Activated T-helper 2 cell treated with anti-CD3 and anti-CD28 coated beads, Interferon-gamma antibody, Interleukin-2, Interleukin-4, amounts not matched to agents 10 μg/mL and 5 μg/mL and 100 μg/mL, durations not matched to agents 14 hours and 24 hours and 36 hours (primary cell): ENCODE results near the gene CAMTA1. TPM values are rescaled to one million over a fixed set of nuclear protein-coding genes. Genes with fewer than 3 reads are reported as not detected.

Experiments used
- DNase-seq: peaks from one replicate; pipeline ENCODE4 v3.0.0; 2021; ENCODE audit warnings: low spot score
- H3K27ac Mint-ChIP-seq: one replicate; pipeline ENCODE4 v1.8.0; 2021; ENCODE audit warnings: mixed read lengths
- H3K27me3 Mint-ChIP-seq: one replicate; pipeline ENCODE4 v1.8.0; 2021; ENCODE audit warnings: low read depth, mixed read lengths
- H3K36me3 Mint-ChIP-seq: one replicate; pipeline ENCODE4 v1.8.0; 2021; ENCODE audit warnings: low read depth, mixed read lengths
- H3K4me1 Mint-ChIP-seq: one replicate; pipeline ENCODE4 v1.8.0; 2021; ENCODE audit warnings: low read depth, mixed read lengths
- H3K4me3 Mint-ChIP-seq: one replicate; pipeline ENCODE4 v1.8.0; 2021; ENCODE audit warnings: low read depth, mild to moderate bottlenecking, moderate library complexity, mixed read lengths
- H3K9me3 Mint-ChIP-seq: one replicate; pipeline ENCODE4 v1.8.0; 2021; ENCODE audit warnings: mixed read lengths
- intact Hi-C: fragments of 100-400 bp; cut with micrococcal nuclease; formaldehyde crosslinking; loops from one replicate; pipeline ENCODE4 v1.15.1; 2023
- total RNA-seq: library from RNA; stranded (reverse); gene quantifications from 2 replicates; pipeline ENCODE4 v1.2.3, GENCODE V29; 2022

The CAMTA1 gene
- total RNA-seq, 1 donor from 2014 or later: 62.9 TPM

DNA sequence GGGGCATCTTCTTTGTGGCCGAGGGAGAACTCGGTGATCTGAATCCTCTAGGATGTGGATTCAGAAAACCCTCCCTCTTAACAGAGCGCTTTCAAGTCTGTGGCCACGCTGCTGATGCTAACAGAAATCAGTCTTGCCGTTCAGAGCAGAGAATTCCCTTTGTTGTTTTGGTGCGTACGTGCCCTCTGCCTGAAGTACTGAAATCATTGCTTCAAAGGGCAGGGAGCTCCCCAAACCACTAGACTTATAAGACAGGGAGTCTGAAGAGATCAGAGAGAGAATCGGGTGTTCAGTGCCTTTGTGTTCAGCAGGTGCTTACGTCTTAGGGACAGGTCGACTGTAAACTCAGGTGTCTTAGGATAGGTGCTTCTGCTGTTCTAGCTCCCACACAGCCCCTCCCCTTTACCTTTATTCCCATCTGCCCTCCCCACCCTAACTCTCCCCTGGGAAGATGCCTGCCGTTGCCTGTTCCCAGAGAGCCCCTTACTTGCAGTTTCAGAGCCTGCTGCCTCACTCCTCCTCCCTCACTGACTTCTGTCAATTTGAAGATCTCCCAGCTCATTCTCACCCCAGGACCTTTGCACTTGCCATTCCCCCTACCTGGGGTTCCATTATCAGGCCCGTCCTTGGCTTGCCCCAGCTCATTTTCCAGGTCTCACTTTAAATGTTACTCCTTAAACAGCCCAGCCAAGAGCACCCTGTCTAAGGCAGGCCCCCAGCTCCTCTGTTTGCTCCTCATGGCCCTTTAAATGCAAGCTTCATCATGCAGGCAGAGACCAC, 143.0 kb downstream of the CAMTA1 start:
- Mint-ChIP-seq H3K27me3 (peaks cover 3% of the 10 kb centered on the region), H3K4me1 (no peaks in the 10 kb centered on the region), H3K9me3 (no peaks in the 10 kb centered on the region), H3K27ac (no peak overlapping the region), H3K36me3 (no peaks in the 10 kb centered on the region), H3K4me3 (no peak overlapping the region)
- intact Hi-C loops: no loop called here
- DNase-seq: no peak

DNA sequence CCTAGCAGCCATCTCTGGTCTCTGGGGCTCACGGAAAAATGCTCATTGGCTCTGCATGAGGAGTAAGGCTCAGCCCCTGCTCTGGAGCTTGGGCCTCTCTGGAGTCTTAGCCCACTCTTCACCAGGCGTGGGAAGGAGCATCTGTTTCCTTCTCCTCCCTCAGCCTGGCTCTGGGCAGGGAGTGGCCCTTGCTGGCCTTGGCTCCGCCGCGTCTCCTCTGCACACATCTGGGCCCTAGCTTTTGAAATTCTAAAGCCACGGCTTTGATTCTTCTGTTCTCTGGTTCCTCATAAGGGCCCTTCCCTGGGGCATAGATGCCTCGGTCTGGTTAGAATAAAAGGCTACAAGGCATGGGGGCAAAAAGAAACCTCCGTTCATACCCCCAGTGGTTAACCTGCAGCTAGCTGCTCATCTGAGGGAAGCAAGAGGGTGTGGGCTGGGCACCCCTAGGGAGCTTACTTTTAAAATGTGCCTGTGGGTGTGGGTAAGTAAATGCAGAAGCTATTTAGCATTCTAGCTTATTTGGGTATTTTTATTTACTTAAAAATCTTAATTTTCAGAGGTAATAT, 145.6 kb downstream of the CAMTA1 start:
- DNase-seq: no peak
- intact Hi-C loops: no loop called here
- H3K9me3 Mint-ChIP-seq: no peaks in the 10 kb centered on the region

DNA sequence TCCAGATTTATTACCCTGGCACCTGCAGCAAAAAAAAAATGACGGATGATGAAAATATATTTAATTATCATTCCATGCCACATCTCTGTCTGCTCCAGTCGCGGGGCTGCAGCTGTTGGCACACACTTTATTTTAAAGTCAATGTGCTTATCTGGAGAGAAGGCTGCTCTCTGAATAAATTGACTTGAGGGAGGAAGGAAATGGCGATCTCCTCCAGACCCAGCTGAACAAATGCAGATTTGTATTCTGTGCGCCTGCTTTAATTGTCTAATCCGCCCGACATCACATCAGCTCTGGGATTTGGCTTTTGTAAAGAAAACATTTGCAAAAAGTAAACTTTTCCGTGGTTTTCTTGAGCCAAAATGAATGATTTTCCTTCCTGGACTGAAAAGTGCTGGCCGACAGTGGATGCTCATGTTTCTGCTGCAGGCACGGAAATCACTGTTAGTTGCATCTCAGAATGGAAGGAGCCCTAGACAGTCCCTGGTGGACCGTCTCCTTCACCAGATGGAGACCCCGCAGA, 150.2 kb downstream of the CAMTA1 start:
- Mint-ChIP-seq H3K27ac (no peak overlapping the region), H3K4me1 (no peaks in the 10 kb centered on the region), H3K4me3 (no peak overlapping the region), H3K27me3 (peaks cover 3% of the 10 kb centered on the region), H3K9me3 (no peaks in the 10 kb centered on the region), H3K36me3 (no peaks in the 10 kb centered on the region)
- DNase-seq: no peak
- intact Hi-C loops: no loop called here

More for the DNA sequence above, 145.6 kb downstream of the CAMTA1 start:
- no peak overlapping the region for H3K4me3 Mint-ChIP-seq
- H3K36me3 Mint-ChIP-seq: no peaks in the 10 kb centered on the region
- no peak overlapping the region for H3K27ac Mint-ChIP-seq
- H3K27me3 Mint-ChIP-seq: peaks cover 6% of the 10 kb centered on the region
- no peaks in the 10 kb centered on the region for H3K4me1 Mint-ChIP-seq

- intact Hi-C loops: no loop called here
- no peaks in the 10 kb centered on the region for H3K9me3 Mint-ChIP-seq
- no peak overlapping the region for H3K27ac Mint-ChIP-seq
- H3K27me3 Mint-ChIP-seq: peaks cover 3% of the 10 kb centered on the region
- no peak for DNase-seq
- no peaks in the 10 kb centered on the region for H3K36me3 Mint-ChIP-seq
- H3K4me1 Mint-ChIP-seq: no peaks in the 10 kb centered on the region
- H3K4me3 Mint-ChIP-seq: no peak overlapping the region
Measured at GRCh38 chr1:6935911-6936690, 150.8 kb downstream of the CAMTA1 start.

DNA sequence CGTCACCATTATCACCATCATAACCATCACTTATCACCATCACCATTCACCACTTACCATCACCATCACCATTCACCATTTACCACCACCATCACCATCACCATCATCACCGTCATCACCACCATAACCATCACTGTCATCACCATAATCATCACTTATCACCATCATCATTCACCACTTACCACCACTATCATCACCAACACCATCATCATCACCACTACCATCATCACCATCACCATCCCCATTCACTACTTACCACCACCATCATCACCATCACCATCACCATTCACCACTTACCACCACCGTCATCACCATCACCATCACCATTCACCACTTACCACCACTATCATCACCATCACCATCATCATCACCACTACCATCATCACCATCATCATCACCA, 151.8 kb downstream of the CAMTA1 start:
- Mint-ChIP-seq H3K36me3 (no peaks in the 10 kb centered on the region), H3K4me3 (no peak overlapping the region), H3K27me3 (peaks cover 3% of the 10 kb centered on the region), H3K27ac (no peak overlapping the region), H3K4me1 (no peaks in the 10 kb centered on the region), H3K9me3 (no peaks in the 10 kb centered on the region)
- no peak for DNase-seq
- intact Hi-C loops: no loop called here

DNA sequence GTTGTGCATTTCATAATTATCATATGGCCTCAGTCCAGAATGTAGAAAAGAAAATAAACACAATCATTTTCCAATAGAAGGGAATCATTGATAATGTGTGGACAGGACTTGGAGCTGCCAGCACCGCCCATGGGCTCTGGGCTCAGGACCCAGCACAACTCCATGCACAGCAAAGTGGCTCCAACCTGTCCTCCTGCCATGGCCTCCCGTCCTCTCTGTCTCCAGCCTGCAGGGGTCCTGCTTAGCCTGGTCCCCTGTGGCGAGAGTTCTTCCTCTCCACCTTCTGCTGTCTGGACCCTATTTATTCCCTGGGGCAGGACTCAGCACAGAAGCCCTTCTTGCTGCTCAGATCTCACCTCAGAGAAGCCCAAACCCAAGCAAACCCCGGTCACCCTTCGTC, 154.1 kb downstream of the CAMTA1 start:
- intact Hi-C loops: no loop called here
- no peaks in the 10 kb centered on the region for H3K27me3 Mint-ChIP-seq

DNA sequence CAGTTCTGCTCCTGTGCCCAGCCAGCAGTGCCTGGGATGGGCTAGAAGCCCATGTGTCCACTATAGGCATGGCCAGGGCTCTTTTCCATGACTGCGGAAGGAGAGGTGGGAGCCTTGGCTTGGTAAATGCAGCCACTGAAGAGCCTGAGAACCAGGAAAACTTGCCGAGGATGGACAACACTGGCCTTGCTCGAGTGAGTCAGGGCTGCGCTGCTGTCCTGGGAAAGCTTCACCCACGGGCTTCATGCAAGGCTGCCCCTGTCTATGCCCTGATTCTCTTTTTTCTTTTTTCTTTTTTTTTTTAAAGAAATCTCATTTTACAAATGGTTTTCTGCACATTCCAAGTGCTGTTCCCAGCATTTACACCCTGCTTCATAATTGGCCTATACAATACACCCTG, 156.5 kb downstream of the CAMTA1 start:
- H3K27me3 Mint-ChIP-seq: peaks cover 4% of the 10 kb centered on the region
- H3K9me3 Mint-ChIP-seq: no peaks in the 10 kb centered on the region
- intact Hi-C loops: no loop called here
- DNase-seq: no peak
- no peaks in the 10 kb centered on the region for H3K4me1 Mint-ChIP-seq
- no peaks in the 10 kb centered on the region for H3K36me3 Mint-ChIP-seq
- H3K4me3 Mint-ChIP-seq: no peak overlapping the region
- H3K27ac Mint-ChIP-seq: no peak overlapping the region

More for the DNA sequence above, 154.1 kb downstream of the CAMTA1 start:
- H3K4me1 Mint-ChIP-seq: no peaks in the 10 kb centered on the region
- DNase-seq: no peak
- H3K36me3 Mint-ChIP-seq: no peaks in the 10 kb centered on the region
- H3K9me3 Mint-ChIP-seq: no peaks in the 10 kb centered on the region
- no peak overlapping the region for H3K4me3 Mint-ChIP-seq
- H3K27ac Mint-ChIP-seq: no peak overlapping the region

GRCh38 chr1:6942990-6943389, 157.7 kb downstream of the CAMTA1 start:
- no peak overlapping the region for H3K27ac Mint-ChIP-seq
- no peak for DNase-seq
- H3K4me1 Mint-ChIP-seq: no peaks in the 10 kb centered on the region
- H3K27me3 Mint-ChIP-seq: peaks cover 4% of the 10 kb centered on the region
- H3K4me3 Mint-ChIP-seq: no peak overlapping the region
- intact Hi-C loops: no loop called here
- no peaks in the 10 kb centered on the region for H3K36me3 Mint-ChIP-seq
- no peaks in the 10 kb centered on the region for H3K9me3 Mint-ChIP-seq

DNA sequence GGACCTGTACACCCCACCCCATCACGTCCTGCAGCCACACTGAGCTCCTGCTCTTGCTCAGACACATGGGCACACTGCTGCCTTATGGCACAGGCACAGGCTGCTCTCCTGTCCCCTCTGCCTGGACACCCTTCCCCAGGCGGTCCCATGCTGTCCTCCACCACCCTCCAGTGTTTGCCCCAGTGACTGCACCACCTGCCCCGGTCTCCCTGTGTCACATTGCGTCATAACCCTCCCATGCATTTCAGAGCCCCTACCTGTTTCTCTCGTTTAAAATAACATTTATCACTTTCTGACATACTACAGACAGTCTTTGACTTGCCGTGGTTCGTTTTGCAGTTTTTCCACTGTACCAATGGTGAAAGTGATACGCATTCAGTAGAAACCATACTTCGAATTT, 159.2 kb downstream of the CAMTA1 start:
- intact Hi-C loops: no loop called here
- no peaks in the 10 kb centered on the region for H3K9me3 Mint-ChIP-seq
- H3K27me3 Mint-ChIP-seq: peaks cover 4% of the 10 kb centered on the region

DNA sequence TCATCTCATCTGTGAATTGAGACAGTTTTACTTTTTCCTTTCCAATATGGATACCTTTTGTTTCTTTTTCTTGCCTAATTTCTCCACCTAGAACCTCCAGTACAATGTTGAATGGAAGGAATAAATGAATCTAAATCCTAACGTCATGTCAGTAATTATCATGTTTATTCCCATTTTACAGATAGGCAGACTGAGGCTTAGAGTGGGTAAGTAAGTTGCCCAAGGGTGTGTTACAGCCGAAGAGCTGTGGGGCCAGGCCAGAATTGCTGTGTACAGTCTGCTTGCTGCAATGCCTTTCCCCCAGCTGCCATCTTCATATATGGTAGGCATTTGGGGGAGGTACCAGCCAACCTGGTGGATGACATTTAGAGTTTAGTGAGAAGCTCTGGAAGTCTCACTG, 162.7 kb downstream of the CAMTA1 start:
- Mint-ChIP-seq H3K27me3 (peaks cover 4% of the 10 kb centered on the region), H3K9me3 (no peaks in the 10 kb centered on the region), H3K36me3 (no peaks in the 10 kb centered on the region), H3K27ac (no peak overlapping the region), H3K4me3 (no peak overlapping the region), H3K4me1 (peaks cover 2% of the 10 kb centered on the region)
- intact Hi-C loops: no loop called here
- no peak for DNase-seq

More for the DNA sequence above, 159.2 kb downstream of the CAMTA1 start:
- peaks cover 2% of the 10 kb centered on the region for H3K4me1 Mint-ChIP-seq
- no peaks in the 10 kb centered on the region for H3K36me3 Mint-ChIP-seq
- DNase-seq: no peak
- H3K27ac Mint-ChIP-seq: no peak overlapping the region
- no peak overlapping the region for H3K4me3 Mint-ChIP-seq

DNA sequence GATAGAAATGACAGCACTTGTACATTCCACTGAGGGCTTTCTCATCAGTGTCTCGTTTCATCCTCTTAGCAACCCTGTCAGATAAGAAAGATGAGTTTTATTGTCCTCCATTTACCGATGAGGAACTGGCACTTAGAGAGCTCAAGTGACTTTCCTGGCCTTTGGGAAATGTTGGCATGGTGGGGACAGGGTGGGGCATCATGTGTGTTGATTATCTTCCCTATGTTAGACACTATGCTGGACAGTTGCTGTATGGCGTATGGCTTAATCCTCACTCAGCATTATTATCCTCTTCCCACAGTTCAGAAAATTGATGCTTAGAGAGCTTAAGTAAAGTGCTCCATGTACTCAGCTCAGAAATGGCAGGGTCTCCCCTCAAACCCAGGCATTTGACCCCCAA, 163.2 kb downstream of the CAMTA1 start:
- Mint-ChIP-seq H3K27me3 (peaks cover 4% of the 10 kb centered on the region), H3K4me3 (no peak overlapping the region), H3K9me3 (no peaks in the 10 kb centered on the region), H3K27ac (no peak overlapping the region), H3K36me3 (no peaks in the 10 kb centered on the region), H3K4me1 (peaks cover 2% of the 10 kb centered on the region)
- no peak for DNase-seq
- intact Hi-C loops: no loop called here

DNA sequence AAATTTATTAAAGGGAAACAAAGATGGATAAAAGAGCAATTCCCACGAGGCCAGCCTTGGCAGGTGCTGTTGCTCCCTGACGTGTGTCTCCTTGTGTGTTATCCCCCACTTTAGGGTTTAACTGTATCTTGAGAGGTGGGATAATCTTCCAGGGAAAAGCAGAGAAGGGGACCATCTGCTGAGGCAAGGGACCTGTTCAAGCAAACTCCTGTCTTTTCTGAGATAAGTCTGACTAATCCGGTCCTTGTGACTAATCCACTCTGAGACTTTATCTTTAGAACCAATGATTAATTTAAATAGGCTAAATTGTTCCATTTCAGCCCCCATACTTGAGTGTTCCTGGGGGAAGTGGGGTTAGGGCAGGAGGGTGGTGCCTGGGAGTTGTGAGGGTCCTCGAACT, 163.6 kb downstream of the CAMTA1 start:
- H3K9me3 Mint-ChIP-seq: no peaks in the 10 kb centered on the region
- H3K36me3 Mint-ChIP-seq: no peaks in the 10 kb centered on the region
- intact Hi-C loops: no loop called here
- H3K27me3 Mint-ChIP-seq: peaks cover 4% of the 10 kb centered on the region
- DNase-seq: no peak
- no peak overlapping the region for H3K4me3 Mint-ChIP-seq
- no peak overlapping the region for H3K27ac Mint-ChIP-seq
- H3K4me1 Mint-ChIP-seq: peaks cover 2% of the 10 kb centered on the region
